WTC11 (cell line): ENCODE measurements around the gene CPNE4. TPM values are rescaled to one million over a fixed set of nuclear protein-coding genes. Genes with fewer than 3 reads are reported as not detected.
A peak's percentile ranks its signal among the peaks of the same experiment; 100 is the strongest.

Experiments
- ATAC-seq: fragments of 200-7000 bp; cut with Tn5 transposase; 2 replicates; pipeline ENCODE4 v1.10.0; 2021; ENCODE audit warnings: mild to moderate bottlenecking, moderate library complexity
- CTCF ChIA-PET: fragments of 300-600 bp; sonication (Branson Sonifier 250); formaldehyde crosslinking; loops from one replicate; lab custom pipeline; 2021; ENCODE audit warnings: antibody characterized with exemption; lab: Charles Lee
- POLR2A ChIA-PET: fragments of 350-600 bp; sonication (Branson Sonifier 250); formaldehyde crosslinking; loops from one replicate; lab custom pipeline; 2021; ENCODE audit warnings: antibody characterized with exemption; lab: Charles Lee
- DNase-seq: peaks from one replicate; pipeline ENCODE4 v3.0.0; 2021; ENCODE audit warnings: low spot score
- H3K27ac Mint-ChIP-seq: 2 replicates; pipeline ENCODE4 v1.8.0; 2021; ENCODE audit warnings: mixed read lengths
- H3K27me3 Mint-ChIP-seq: 2 replicates; pipeline ENCODE4 v1.8.0; 2021; ENCODE audit warnings: low read depth, mild to moderate bottlenecking, moderate library complexity, mixed read lengths
- H3K36me3 Mint-ChIP-seq: 2 replicates; pipeline ENCODE4 v1.8.0; 2021; ENCODE audit warnings: mixed read lengths
- H3K4me1 Mint-ChIP-seq: 2 replicates; pipeline ENCODE4 v1.8.0; 2022; ENCODE audit warnings: mixed read lengths
- H3K4me3 Mint-ChIP-seq: 2 replicates; pipeline ENCODE4 v1.8.0; 2021; ENCODE audit warnings: mild to moderate bottlenecking, moderate library complexity, mixed read lengths
- H3K9me3 Mint-ChIP-seq: 2 replicates; pipeline ENCODE4 v1.8.0; 2021; ENCODE audit warnings: mixed read lengths
- ATF2 ChIP-seq: sonication (generic); formaldehyde crosslinking; IDR thresholded peaks from 2 replicates; pipeline ENCODE4 v1.8.1; 2022; ENCODE audit warnings: low read depth, missing genetic modification reagents, borderline replicate concordance
- CREB1 ChIP-seq: sonication (generic); formaldehyde crosslinking; IDR thresholded peaks from 2 replicates; pipeline ENCODE4 v1.8.0; 2023; ENCODE audit warnings: mild to moderate bottlenecking, missing genetic modification reagents
- CREM ChIP-seq: sonication (generic); formaldehyde crosslinking; IDR thresholded peaks from 2 replicates; pipeline ENCODE4 v1.8.1; 2022; ENCODE audit warnings: mild to moderate bottlenecking, missing genetic modification reagents, moderate library complexity
- FOXP1 ChIP-seq: sonication (generic); formaldehyde crosslinking; IDR thresholded peaks from 2 replicates; pipeline ENCODE4 v1.8.0; 2022; ENCODE audit warnings: missing genetic modification reagents, mild to moderate bottlenecking, moderate library complexity, borderline replicate concordance
- HMGA2 ChIP-seq: fragments of 250-450 bp; sonication (Bioruptor Pico); IDR thresholded peaks from 2 replicates; pipeline ENCODE4 v1.4.0; 2021; ENCODE audit warnings: mild to moderate bottlenecking, moderate library complexity
- HMGXB4 ChIP-seq: sonication (generic); formaldehyde crosslinking; IDR thresholded peaks from 2 replicates; pipeline ENCODE4 v1.8.1; 2023; ENCODE audit warnings: mild to moderate bottlenecking, moderate library complexity, missing genetic modification reagents
- JUN ChIP-seq: sonication (generic); formaldehyde crosslinking; IDR thresholded peaks from 2 replicates; pipeline ENCODE4 v1.8.0; 2023; ENCODE audit warnings: mild to moderate bottlenecking, missing genetic modification reagents
- NFATC4 ChIP-seq: fragments of 250-450 bp; sonication (Bioruptor Pico); IDR thresholded peaks from 2 replicates; pipeline ENCODE4 v1.9.0; 2021; ENCODE audit warnings: mild to moderate bottlenecking
- NFE2L1 ChIP-seq: sonication (generic); formaldehyde crosslinking; IDR thresholded peaks from 2 replicates; pipeline ENCODE4 v1.8.1; 2023; ENCODE audit warnings: missing genetic modification reagents
- PREB ChIP-seq: sonication (generic); formaldehyde crosslinking; IDR thresholded peaks from 2 replicates; pipeline ENCODE4 v1.8.1; 2022; ENCODE audit warnings: mild to moderate bottlenecking, missing genetic modification reagents, moderate library complexity, borderline replicate concordance
- SMAD3 ChIP-seq: sonication (generic); formaldehyde crosslinking; IDR thresholded peaks from 2 replicates; pipeline ENCODE4 v1.8.0; 2022; ENCODE audit warnings: missing genetic modification reagents, mild to moderate bottlenecking, borderline replicate concordance
- SMAD4 ChIP-seq: sonication (generic); formaldehyde crosslinking; IDR thresholded peaks from 2 replicates; pipeline ENCODE4 v1.8.0; 2022; ENCODE audit warnings: mild to moderate bottlenecking, missing genetic modification reagents
- STAT6 ChIP-seq: sonication (generic); formaldehyde crosslinking; conservative IDR thresholded peaks from 2 replicates; pipeline ENCODE4 v1.8.1; 2023; ENCODE audit warnings: mild to moderate bottlenecking, low read depth, missing genetic modification reagents, moderate library complexity
- ZNF263 ChIP-seq: sonication (generic); formaldehyde crosslinking; IDR thresholded peaks from 2 replicates; pipeline ENCODE4 v1.8.1; 2022; ENCODE audit warnings: low read depth, mild to moderate bottlenecking, moderate library complexity, missing genetic modification reagents
- ZNF423 ChIP-seq: fragments of 250-450 bp; sonication (Bioruptor Pico); IDR thresholded peaks from 2 replicates; pipeline ENCODE4 v2.1.2; 2022; ENCODE audit warnings: mild to moderate bottlenecking, moderate library complexity
- total RNA-seq: library from RNA; stranded (reverse); gene quantifications from 3 replicates; pipeline ENCODE4 v1.2.3, GENCODE V29; 2021
- TF ChIP-seq, protein P1 (sequence below): sonication (generic); formaldehyde crosslinking; IDR thresholded peaks from 2 replicates; pipeline ENCODE4 v1.8.0; 2023; ENCODE audit warnings: missing genetic modification reagents
- TF ChIP-seq, protein P2 (sequence below): fragments of 250-450 bp; sonication (Bioruptor Pico); IDR thresholded peaks from 2 replicates; pipeline ENCODE4 v1.9.0; 2021; ENCODE audit warnings: mild to moderate bottlenecking, borderline replicate concordance

CPNE4 gene
- total RNA-seq, 1 experiment from 2014 or later = 2.4 TPM

DNA sequence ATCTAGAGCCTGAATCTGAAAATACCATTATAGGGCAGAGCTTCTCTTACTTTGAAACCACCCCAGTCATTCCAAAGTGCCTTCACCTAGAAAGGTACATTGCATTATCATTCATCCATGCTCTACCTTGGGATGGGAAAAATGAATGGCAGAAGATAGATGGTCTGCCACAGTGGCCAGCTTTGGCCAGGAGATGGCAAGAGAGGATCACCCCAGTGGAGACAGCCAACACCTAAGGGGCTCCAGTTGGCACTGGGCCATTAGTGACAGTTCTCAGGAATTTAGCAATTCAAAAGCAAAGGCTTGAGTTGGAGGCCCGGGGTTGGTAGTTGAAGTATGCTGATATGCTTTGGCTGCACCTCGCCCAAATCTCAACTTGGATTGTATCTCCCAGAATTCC lies 278.4 kb downstream of the CPNE4 start:
- Mint-ChIP-seq H3K27me3 (peaks cover 34% of the 10 kb centered on the region), H3K4me1 (peaks cover 14% of the 10 kb centered on the region), H3K36me3 (peaks cover 16% of the 10 kb centered on the region), H3K9me3 (peaks cover 22% of the 10 kb centered on the region), H3K4me3 (no peak overlapping the region), H3K27ac (no peak overlapping the region)
- TF ChIP-seq FOXP1 (no peak), PREB (CRISPR knock-in tag) (no peak), NFATC4 (CRISPR knock-in tag) (no peak), ATF2 (CRISPR knock-in tag) (no peak), HMGA2 (CRISPR knock-in tag) (no peak), ZNF263 (CRISPR knock-in tag) (no peak), HMGXB4 (CRISPR knock-in tag) (no peak), NFE2L1 (CRISPR knock-in tag) (no peak)
- TF ChIP-seq, protein P1, sequence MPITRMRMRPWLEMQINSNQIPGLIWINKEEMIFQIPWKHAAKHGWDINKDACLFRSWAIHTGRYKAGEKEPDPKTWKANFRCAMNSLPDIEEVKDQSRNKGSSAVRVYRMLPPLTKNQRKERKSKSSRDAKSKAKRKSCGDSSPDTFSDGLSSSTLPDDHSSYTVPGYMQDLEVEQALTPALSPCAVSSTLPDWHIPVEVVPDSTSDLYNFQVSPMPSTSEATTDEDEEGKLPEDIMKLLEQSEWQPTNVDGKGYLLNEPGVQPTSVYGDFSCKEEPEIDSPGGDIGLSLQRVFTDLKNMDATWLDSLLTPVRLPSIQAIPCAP (CRISPR knock-in tag) = no peak
- ATAC-seq = peak; percentile 83
- ChIA-PET POLR2A (no interaction called here), CTCF (interaction anchor here (1.4 kb wide), 1 partner anchor 278 kb away, joined by 9 read pairs; the partner anchor contains the start of gene CPNE4)
- peak; percentile 23 for DNase-seq

DNA sequence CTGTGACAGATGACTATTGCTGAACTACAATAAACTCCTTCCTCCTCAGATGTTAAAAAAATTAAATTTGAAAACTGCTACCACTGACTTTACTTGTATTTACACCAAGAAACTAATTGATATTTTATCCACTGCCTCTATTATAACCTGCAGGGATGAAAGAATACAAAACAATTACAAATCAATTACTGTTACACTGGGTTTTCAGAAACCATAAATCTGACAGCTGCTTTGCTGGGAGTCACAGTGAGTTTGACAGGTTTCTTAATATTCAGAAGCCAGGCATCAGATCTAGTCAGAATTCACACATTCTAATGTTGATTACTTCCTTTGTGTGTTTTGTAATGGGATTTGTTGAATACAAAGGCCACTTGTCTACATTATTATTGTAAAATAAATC lies 279.4 kb downstream of the CPNE4 start:
- H3K27ac Mint-ChIP-seq = no peak overlapping the region
- ChIA-PET CTCF (interaction anchor here (1.4 kb wide), 1 partner anchor 280 kb away, joined by 9 read pairs; the partner anchor contains the start of gene CPNE4), POLR2A (no interaction called here)
- ATAC-seq (no peak), DNase-seq (no peak)
- H3K36me3 Mint-ChIP-seq = peaks cover 16% of the 10 kb centered on the region
- H3K4me1 Mint-ChIP-seq = peaks cover 14% of the 10 kb centered on the region
- no peak overlapping the region for H3K4me3 Mint-ChIP-seq
- peaks cover 22% of the 10 kb centered on the region for H3K9me3 Mint-ChIP-seq
- TF ChIP-seq STAT6 (no peak), SMAD3 (no peak), JUN (CRISPR knock-in tag) (no peak)
- H3K27me3 Mint-ChIP-seq = peaks cover 34% of the 10 kb centered on the region

DNA sequence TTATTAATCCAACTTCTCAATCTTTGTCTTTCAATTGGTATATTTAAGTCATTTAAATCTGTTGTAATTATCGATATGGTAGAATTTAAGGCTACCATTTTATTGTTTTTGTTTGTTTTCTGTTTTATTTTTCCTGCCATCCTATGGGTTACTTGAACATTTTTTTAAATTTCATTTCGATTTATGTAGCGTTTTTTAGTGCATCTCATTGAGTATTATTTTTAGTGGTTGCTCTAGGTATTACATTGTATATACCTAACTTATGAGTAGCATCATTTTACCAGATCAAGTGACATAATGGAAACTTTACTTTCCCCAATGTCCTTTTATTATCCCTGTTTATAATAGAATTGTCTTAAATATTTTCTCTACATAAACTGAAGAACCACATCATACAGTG lies 284.6 kb downstream of the CPNE4 start:
- DNase-seq (no peak), ATAC-seq (no peak)
- Mint-ChIP-seq H3K27ac (no peak overlapping the region), H3K4me1 (peaks cover 20% of the 10 kb centered on the region), H3K9me3 (no peaks in the 10 kb centered on the region), H3K36me3 (no peaks in the 10 kb centered on the region), H3K27me3 (no peaks in the 10 kb centered on the region), H3K4me3 (no peak overlapping the region)
- POLR2A ChIA-PET = no interaction called here
- CTCF ChIA-PET = no interaction called here
- TF ChIP-seq HMGXB4 (CRISPR knock-in tag) (no peak), ZNF263 (CRISPR knock-in tag) (no peak), CREM (no peak), SMAD4 (no peak), ZNF423 (no peak), CREB1 (no peak)
- TF ChIP-seq, protein P2, sequence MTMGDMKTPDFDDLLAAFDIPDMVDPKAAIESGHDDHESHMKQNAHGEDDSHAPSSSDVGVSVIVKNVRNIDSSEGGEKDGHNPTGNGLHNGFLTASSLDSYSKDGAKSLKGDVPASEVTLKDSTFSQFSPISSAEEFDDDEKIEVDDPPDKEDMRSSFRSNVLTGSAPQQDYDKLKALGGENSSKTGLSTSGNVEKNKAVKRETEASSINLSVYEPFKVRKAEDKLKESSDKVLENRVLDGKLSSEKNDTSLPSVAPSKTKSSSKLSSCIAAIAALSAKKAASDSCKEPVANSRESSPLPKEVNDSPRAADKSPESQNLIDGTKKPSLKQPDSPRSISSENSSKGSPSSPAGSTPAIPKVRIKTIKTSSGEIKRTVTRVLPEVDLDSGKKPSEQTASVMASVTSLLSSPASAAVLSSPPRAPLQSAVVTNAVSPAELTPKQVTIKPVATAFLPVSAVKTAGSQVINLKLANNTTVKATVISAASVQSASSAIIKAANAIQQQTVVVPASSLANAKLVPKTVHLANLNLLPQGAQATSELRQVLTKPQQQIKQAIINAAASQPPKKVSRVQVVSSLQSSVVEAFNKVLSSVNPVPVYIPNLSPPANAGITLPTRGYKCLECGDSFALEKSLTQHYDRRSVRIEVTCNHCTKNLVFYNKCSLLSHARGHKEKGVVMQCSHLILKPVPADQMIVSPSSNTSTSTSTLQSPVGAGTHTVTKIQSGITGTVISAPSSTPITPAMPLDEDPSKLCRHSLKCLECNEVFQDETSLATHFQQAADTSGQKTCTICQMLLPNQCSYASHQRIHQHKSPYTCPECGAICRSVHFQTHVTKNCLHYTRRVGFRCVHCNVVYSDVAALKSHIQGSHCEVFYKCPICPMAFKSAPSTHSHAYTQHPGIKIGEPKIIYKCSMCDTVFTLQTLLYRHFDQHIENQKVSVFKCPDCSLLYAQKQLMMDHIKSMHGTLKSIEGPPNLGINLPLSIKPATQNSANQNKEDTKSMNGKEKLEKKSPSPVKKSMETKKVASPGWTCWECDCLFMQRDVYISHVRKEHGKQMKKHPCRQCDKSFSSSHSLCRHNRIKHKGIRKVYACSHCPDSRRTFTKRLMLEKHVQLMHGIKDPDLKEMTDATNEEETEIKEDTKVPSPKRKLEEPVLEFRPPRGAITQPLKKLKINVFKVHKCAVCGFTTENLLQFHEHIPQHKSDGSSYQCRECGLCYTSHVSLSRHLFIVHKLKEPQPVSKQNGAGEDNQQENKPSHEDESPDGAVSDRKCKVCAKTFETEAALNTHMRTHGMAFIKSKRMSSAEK = no peak
